ENCODE measurements around the gene CACNA1E. TPM values are rescaled to one million over a fixed set of nuclear protein-coding genes. Genes with fewer than 3 reads are reported as not detected.
"Not testable (repeated sequence)": the region's sequence is repeated elsewhere in the genome, so short reads cannot be mapped to it uniquely, and the experiment has no call there.

The CACNA1E gene
- total RNA-seq, 2 donors from 2014 or later = 1.7 to 2.2 TPM

- H3K9me3 ChIP-seq = peaks cover 0 to 19% of the 10 kb centered on the region in 2 donors
- H3K36me3 ChIP-seq = no peaks in the 10 kb centered on the region
- no peaks in the 10 kb centered on the region for H3K4me1 ChIP-seq
- no peak for DNase-seq (ENCODE audit: low spot score)
- H3K27me3 ChIP-seq = no peaks in the 10 kb centered on the region
- no peak overlapping the region for H3K27ac ChIP-seq
- TF ChIP-seq, protein P1, sequence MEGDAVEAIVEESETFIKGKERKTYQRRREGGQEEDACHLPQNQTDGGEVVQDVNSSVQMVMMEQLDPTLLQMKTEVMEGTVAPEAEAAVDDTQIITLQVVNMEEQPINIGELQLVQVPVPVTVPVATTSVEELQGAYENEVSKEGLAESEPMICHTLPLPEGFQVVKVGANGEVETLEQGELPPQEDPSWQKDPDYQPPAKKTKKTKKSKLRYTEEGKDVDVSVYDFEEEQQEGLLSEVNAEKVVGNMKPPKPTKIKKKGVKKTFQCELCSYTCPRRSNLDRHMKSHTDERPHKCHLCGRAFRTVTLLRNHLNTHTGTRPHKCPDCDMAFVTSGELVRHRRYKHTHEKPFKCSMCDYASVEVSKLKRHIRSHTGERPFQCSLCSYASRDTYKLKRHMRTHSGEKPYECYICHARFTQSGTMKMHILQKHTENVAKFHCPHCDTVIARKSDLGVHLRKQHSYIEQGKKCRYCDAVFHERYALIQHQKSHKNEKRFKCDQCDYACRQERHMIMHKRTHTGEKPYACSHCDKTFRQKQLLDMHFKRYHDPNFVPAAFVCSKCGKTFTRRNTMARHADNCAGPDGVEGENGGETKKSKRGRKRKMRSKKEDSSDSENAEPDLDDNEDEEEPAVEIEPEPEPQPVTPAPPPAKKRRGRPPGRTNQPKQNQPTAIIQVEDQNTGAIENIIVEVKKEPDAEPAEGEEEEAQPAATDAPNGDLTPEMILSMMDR (IDR thresholded peaks at IDR 0.05) = no peak
- H3K4me3 ChIP-seq = no peak overlapping the region
Measured at GRCh38 chr1:181531951-181532600, 48.8 kb downstream of the CACNA1E start.

DNA sequence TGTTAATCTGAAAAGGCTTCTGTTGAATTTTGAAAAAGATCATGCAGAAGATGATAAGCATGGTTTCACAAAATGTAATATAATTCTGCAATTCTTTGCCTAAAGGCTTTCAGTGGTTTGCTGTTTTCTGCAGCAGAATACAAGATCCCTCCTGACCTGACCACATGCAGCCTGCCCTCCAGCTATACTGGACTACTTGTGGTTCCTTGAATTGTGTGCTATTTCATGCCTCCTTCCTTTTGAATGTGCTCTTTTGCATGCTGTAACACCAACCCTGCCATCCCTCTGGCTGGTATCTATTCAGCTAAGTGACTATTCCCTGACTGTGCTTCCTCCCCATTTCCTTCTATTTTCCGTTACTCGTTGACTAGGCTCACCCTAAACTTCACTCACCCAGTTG lies 55.5 kb downstream of the CACNA1E start:
- H3K27ac ChIP-seq = no peak overlapping the region
- no peak overlapping the region for H3K4me3 ChIP-seq
- H3K4me1 ChIP-seq = no peaks in the 10 kb centered on the region
- no peaks in the 10 kb centered on the region for H3K27me3 ChIP-seq
- no peak for DNase-seq (ENCODE audit: low spot score)
- TF ChIP-seq, protein P1 (IDR thresholded peaks at IDR 0.05) = no peak
- no peaks in the 10 kb centered on the region for H3K9me3 ChIP-seq
- no peaks in the 10 kb centered on the region for H3K36me3 ChIP-seq

DNA sequence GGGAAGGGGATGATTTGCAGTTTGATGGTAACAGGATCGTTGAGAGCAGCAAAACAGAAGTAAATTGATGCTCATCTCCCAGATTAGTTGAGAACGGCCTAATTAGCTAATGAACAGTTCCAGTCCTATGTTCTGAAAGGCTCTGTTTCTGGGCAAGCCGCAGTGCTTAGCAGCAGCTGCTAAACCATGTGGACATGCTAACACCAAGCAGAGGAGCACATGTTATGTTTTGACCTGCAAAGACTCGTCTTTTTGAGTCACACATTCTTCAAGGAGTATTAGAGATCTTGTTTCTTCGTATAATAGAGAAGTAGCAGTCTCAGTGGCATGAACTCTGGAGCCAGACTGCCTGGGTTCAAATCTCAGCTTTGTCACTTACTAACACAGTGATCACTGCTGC lies 58.1 kb downstream of the CACNA1E start:
- Histone ChIP-seq H3K36me3 (no peaks in the 10 kb centered on the region), H3K4me1 (no peaks in the 10 kb centered on the region), H3K27me3 (no peaks in the 10 kb centered on the region), H3K9me3 (no peaks in the 10 kb centered on the region), H3K27ac (no peak overlapping the region), H3K4me3 (no peak overlapping the region)
- TF ChIP-seq, protein P1 (IDR thresholded peaks at IDR 0.05) = no peak
- no peak for DNase-seq (ENCODE audit: low spot score)

DNA sequence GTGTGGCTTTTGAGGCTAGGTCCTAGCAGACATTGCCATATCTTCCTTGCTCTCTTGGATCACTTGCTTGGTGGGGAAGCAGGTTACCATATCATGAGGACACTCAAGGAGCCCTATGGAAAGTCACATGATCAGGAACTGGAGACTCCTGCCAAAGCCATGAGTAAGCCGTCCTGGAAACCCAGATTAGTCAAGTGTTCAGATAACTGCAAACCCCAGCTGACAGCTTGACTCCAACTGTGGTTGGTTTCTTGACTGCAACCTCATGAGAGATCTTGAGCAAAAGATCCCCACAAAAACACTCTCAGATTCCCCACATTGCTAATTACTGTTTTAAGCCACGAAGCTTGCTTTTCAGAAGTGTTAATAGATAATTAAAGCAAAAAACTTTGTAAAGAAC lies 58.6 kb downstream of the CACNA1E start:
- H3K4me1 ChIP-seq = no peaks in the 10 kb centered on the region
- no peaks in the 10 kb centered on the region for H3K36me3 ChIP-seq
- TF ChIP-seq, protein P1 (IDR thresholded peaks at IDR 0.05) = no peak
- no peak overlapping the region for H3K27ac ChIP-seq
- no peak for DNase-seq (ENCODE audit: low spot score)
- H3K9me3 ChIP-seq = no peaks in the 10 kb centered on the region
- H3K27me3 ChIP-seq = no peaks in the 10 kb centered on the region
- no peak overlapping the region for H3K4me3 ChIP-seq

DNA sequence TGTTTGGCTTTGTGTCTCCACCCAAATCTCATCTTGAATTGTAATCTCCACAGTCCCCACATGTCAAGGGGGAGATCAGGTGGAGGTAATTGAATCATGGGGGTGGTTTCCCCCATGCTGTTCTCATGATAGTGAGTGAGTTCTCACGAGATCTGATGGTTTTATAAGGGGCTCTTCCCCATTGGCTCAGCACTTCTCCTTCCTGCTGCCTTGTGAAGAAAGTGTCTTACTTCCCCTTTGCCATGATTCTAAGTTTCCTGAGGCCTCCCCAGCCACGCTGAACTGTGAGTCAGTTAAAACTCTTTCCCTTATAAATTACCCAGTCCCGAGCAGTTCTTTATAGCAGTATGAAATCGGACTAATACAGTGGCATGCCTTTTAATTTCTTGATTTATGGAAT lies 59.1 kb downstream of the CACNA1E start:
- H3K4me3 ChIP-seq; H3K4me1 ChIP-seq; H3K36me3 ChIP-seq; H3K9me3 ChIP-seq; H3K27me3 ChIP-seq; H3K27ac ChIP-seq; DNase-seq (ENCODE audit: low spot score): not testable (repeated sequence)

GRCh38 chr1:181545395-181545794 lies 62.1 kb downstream of the CACNA1E start:
- DNase-seq (ENCODE audit: low spot score) = no peak
- no peaks in the 10 kb centered on the region for H3K9me3 ChIP-seq
- TF ChIP-seq, protein P1 (IDR thresholded peaks at IDR 0.05) = no peak
- H3K4me1 ChIP-seq = no peaks in the 10 kb centered on the region
- H3K36me3 ChIP-seq = no peaks in the 10 kb centered on the region
- no peak overlapping the region for H3K27ac ChIP-seq
- H3K27me3 ChIP-seq = no peaks in the 10 kb centered on the region
- H3K4me3 ChIP-seq = no peak overlapping the region

All from right atrium auricular region (tissue), 2 donors.